GM10266 (cell line): ENCODE results near the gene MCEE.
"Not testable (repeated sequence)": the region's sequence is repeated elsewhere in the genome, so short reads cannot be mapped to it uniquely, and the experiment has no call there.

Source experiments
- DNase-seq: peaks from one replicate; pipeline ENCODE4 v3.0.0; 2012; ENCODE audit errors: extremely low spot score
- CTCF ChIP-seq: IDR thresholded peaks from 2 replicates; pipeline ENCODE4 v1.5.1; 2012; ENCODE audit warnings: mild to moderate bottlenecking, low read depth; ENCODE audit not compliant: control insufficient read depth, insufficient read depth; ENCODE audit errors: missing control alignments

The MCEE gene

GRCh38 chr2:71143782-71144181 lies 13.8 kb upstream of the MCEE start:
- no peak for TF ChIP-seq CTCF
- no peak for DNase-seq

DNA sequence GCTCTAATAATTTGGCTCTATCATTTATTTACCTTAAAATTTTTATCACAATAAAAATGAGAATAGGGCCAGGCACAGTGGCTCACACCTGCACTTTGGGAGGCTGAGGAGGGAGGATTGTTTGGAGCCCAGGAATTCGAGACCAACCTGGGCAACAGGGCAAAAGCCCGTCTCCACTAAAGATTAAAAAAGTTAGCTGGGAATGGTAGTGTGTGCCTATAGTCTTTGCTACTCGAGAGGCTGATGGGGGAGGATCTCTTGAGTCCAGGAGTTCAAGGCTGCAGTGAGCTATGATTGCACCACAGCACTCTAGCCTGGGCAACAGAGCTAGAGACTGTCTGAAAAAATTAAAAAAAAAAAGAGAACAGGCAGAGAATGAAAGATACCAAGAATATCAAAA lies 6.1 kb upstream of the MCEE start:
- DNase-seq, result no peak
- TF ChIP-seq CTCF, result no peak

DNA sequence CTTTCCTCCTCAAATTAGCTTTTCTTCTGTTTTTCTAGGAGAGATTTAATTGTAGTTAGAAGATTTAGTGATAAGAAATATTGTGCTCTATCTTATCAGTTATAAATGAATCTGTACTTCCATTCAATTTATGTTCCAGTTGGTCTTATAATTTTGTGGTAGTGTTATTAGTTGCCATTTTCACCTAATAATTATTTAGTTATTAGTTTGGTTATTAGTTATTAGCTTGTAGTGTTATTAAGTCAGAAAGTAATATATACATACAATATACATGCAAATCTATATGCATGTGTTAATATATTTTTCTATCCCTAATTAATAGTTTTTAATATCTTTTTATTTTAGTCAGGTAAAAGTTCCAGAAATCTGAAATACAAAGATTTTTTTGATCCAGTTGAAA lies 3.6 kb upstream of the MCEE start:
- no peak for DNase-seq
- no peak for TF ChIP-seq CTCF

DNA sequence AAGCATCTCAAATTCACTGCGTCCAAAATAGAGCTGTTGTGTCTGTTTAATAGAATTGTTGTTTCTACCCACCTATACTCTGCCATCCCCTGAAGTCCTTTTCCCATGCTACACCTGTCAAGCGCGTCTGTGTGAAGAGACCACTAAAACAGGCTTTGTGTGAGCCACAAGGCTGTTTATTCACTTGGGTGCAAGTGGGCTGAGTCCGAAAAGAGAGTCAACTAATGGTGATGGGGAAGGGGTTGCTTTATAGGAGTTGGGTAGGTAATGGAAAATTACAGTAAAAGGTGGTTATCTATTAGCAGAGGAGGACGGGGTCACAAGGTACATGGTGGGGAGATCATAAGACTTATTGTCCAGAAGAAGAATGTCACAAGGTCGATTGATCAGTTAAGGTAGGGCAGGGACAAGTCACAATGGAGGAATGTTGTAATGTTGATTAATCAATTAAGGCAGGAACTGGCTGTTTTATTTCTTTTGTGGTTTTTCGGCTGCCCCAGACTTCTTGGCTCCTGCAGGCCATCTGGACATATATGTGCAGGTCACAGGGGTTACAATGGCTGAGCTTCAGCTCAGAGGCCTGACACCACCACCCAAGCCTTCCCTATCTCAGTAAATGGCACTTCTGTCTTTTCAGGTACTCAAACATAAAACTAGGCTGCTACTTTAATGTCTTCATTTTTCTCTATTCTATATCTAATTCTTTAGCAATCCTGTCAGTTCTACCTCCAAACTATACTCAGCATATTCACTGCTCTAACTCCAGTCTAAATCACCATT lies 1.5 kb upstream of the MCEE start:
- DNase-seq, result not testable (repeated sequence)

DNA sequence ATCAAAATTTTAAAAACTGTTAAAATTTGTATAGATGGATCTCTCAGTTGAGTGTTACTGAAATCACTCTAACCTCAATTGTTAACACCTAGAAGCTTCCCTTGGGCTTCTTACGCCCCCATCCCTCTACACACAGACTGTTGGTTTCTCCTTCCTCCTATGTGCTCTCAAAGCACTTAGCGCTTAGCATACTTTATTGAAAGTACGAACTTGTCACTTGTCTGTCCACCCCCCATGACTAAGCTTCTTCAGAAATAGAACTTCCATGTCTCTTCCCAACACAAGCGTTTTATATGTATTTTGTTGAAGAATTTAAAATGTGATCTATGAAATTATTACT lies 846 bp upstream of the MCEE start:
- no peak for TF ChIP-seq CTCF
- no peak for DNase-seq

- TF ChIP-seq CTCF, result no peak
Measured at GRCh38 chr2:71129902-71130151, 202 bp downstream of the MCEE start.

GRCh38 chr2:71129114-71129901 lies 721 bp downstream of the MCEE start:
- TF ChIP-seq CTCF, result no peak
- no peak for DNase-seq

More at GRCh38 chr2:71129902-71130151, 202 bp downstream of the MCEE start:
- no peak for DNase-seq
